OCI-M2 (cell line): ENCODE measurements around the gene PITPNC1.

Experiments
- DNase-seq: peaks from one replicate; lab custom pipeline; 2025; ENCODE audit not compliant: unreplicated experiment; lab: John Stamatoyannopoulos, UW

PITPNC1 gene

GRCh38 chr17:67532326-67532871, 155.3 kb downstream of the PITPNC1 start:
- no peak for DNase-seq

- no peak for DNase-seq
These were observed 157.9 kb downstream of the PITPNC1 start for GRCh38 chr17:67534941-67535340.

- no peak for DNase-seq
These were observed 165.4 kb downstream of the PITPNC1 start for GRCh38 chr17:67542219-67543114.

GRCh38 chr17:67544364-67544955, 167.4 kb downstream of the PITPNC1 start:
- DNase-seq: no peak

- DNase-seq: no peak
These were observed 169.8 kb downstream of the PITPNC1 start for GRCh38 chr17:67546578-67547527.

GRCh38 chr17:67548693-67549092, 171.6 kb downstream of the PITPNC1 start:
- no peak for DNase-seq

- no peak for DNase-seq
These were observed 172.7 kb downstream of the PITPNC1 start for GRCh38 chr17:67549820-67550219.

- DNase-seq: no peak
These were observed 177.6 kb downstream of the PITPNC1 start for GRCh38 chr17:67554634-67555033.

GRCh38 chr17:67555855-67556254, 178.8 kb downstream of the PITPNC1 start:
- no peak for DNase-seq

- no peak for DNase-seq
These were observed 180.2 kb downstream of the PITPNC1 start for GRCh38 chr17:67557052-67557845.

- no peak for DNase-seq
These were observed 180.8 kb downstream of the PITPNC1 start for GRCh38 chr17:67557921-67558320.

- DNase-seq: no peak
These were observed 181.8 kb downstream of the PITPNC1 start for GRCh38 chr17:67558740-67559380.

GRCh38 chr17:67559381-67559966, 182.4 kb downstream of the PITPNC1 start:
- no peak for DNase-seq

GRCh38 chr17:67562005-67562404, 184.9 kb downstream of the PITPNC1 start:
- DNase-seq: no peak

- no peak for DNase-seq
These were observed 186.7 kb downstream of the PITPNC1 start for GRCh38 chr17:67563692-67564228.

GRCh38 chr17:67565068-67565467, 188.0 kb downstream of the PITPNC1 start:
- DNase-seq: no peak

GRCh38 chr17:67566656-67567055, 189.6 kb downstream of the PITPNC1 start:
- no peak for DNase-seq

GRCh38 chr17:67569015-67569451, 192.0 kb downstream of the PITPNC1 start:
- DNase-seq: no peak

GRCh38 chr17:67569873-67570272, 192.8 kb downstream of the PITPNC1 start:
- DNase-seq: no peak
